GM19467 (cell line): ENCODE results near the gene PAPPA.

ENCODE experiments used
- ATAC-seq: cut with Tn5 transposase; IDR thresholded peaks from one replicate; pipeline ENCODE4 v1.9.1; 2021; ENCODE audit warnings: mild to moderate bottlenecking, moderate library complexity; ENCODE audit not compliant: unreplicated experiment

PAPPA gene

DNA sequence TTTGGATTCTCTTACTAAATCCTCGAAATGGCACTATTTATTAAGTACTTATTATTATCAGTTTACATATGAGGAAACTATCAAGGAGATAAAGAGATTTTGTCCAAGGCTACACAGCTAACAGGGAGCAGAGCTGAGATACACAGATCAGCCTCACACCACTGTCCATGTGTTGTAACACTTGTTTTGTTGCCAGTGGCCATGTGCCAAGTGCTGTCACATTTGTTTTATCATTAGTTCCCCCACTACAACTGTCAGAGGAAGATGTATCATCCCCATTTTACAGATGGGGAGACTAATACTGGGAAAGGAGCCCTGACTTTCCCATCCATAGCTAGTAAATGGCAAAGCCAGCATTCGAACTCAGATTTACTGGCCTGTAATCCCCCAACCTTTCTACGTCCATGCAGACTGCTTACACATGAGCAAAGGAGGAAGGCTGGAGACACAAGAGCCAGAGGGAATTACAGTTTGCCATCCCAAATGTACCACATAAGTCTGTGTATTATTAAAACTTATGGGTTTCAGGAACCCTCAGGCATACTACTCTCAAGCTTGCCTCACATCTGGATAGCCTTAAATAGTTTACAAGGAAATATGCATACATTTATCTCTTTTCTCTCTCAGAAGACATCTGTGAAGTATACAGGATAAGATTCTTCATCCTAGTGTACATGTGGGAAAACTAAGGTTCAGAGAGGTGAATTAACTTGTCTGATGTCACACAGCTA is 25.1 kb downstream of the PAPPA start:
- no peak for ATAC-seq

DNA sequence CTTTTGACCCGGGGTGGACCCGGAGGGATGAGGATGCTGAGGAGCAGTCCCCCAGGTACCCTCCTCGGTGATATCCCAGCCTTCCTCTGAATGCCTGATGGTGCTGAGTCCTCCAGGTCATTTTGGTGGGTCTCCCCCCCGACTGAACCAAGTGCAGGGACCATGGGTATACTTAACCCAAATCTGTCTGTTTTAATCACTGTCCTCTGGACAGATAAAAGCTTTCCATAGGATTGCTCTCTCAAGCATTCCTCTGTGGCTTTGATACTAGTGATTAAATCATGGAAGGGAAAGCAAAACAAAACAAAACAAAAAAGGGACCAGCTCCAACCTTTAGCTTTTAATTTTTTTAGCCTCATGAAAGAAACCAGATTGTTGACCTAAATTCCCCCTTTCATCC is 26.0 kb downstream of the PAPPA start:
- no peak for ATAC-seq

DNA sequence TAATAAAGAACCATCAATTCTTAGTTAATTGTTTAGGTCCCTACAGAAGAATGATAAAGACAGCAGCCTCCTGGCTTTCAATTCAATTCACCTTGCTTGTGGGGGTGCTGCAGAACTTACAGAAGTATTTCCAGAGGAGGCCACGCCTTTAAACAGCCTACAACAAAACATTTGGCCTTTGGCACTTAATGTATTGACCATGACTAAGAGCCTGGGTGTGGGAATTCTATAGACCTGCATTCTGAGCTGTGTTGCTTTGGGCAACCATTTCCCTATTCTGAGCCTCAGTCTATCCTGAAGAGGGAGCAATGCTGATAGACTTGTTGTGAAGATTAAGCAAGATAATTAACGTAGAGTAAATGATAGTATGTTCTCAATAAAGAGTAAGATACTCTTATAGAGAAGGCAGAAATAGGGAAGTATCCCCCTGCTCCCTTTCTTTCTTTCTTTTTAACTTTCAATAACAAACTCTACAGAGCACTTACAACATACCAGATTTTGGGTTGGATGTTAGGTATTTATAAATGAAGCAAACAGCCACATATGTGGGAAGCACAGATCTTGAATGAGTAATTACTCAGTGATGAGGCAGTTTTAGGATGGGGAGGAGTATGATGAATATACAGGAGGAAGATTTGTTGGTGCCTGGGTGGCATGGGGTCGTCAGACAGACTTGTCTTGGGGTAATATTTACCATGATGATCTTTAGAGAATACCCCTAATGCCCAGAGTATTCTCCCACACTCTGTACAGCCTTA is 28.4 kb downstream of the PAPPA start:
- no peak for ATAC-seq

DNA sequence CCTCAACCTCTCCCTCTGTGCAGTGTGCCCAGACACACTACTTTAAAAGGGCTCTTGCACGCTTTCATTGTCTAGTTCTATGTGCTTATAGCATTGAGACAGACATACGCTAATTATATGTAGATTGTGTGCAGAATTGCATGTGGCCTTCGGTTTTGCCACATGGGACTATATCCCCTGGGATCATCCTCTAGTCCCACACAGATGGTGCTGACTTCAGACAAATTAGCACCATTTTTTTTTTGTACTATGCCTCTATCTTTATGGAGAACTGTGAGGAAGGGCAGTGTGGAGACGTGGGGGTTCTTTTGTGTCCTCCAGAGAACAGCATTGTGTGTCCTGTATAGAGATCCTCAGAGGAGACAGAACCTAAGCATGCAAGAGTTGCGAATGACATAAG is 29.3 kb downstream of the PAPPA start:
- ATAC-seq = no peak

DNA sequence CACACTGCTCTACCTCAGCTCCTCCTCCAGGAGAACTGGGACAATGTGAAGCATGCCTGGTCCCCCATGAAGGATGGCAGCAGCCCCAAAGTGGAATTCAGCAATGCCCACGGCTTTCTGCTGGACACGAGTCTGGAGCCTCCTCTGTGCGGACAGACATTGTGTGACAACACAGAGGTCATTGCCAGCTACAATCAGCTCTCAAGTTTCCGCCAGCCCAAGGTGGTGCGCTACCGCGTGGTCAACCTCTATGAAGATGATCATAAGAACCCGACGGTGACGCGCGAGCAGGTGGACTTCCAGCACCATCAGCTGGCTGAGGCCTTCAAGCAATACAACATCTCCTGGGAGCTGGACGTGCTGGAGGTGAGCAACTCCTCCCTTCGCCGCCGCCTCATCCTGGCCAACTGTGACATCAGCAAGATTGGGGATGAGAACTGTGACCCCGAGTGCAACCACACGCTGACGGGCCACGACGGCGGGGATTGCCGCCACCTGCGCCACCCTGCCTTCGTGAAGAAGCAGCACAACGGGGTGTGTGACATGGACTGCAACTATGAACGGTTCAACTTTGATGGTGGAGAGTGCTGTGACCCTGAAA is 34.1 kb downstream of the PAPPA start:
- ATAC-seq = no peak

DNA sequence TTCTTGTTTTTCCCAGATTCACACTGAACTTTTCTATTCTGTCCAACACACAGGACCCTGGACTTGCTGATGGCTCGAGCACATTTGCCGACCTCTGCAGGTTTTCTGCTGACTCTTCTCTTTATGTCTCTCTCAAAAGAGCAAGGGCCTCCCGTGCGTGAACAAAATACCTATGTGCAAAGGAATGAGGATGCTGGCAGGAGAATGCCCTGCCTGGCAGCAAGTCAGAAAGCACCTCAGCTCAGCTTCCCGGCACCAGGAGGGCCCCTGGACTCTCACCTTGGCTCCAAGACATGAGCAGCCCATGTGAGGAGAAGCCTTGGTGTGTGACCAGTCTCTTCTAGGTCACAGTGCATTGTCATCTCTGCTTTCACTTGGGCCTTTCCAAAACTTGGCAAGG is 36.1 kb downstream of the PAPPA start:
- no peak for ATAC-seq

DNA sequence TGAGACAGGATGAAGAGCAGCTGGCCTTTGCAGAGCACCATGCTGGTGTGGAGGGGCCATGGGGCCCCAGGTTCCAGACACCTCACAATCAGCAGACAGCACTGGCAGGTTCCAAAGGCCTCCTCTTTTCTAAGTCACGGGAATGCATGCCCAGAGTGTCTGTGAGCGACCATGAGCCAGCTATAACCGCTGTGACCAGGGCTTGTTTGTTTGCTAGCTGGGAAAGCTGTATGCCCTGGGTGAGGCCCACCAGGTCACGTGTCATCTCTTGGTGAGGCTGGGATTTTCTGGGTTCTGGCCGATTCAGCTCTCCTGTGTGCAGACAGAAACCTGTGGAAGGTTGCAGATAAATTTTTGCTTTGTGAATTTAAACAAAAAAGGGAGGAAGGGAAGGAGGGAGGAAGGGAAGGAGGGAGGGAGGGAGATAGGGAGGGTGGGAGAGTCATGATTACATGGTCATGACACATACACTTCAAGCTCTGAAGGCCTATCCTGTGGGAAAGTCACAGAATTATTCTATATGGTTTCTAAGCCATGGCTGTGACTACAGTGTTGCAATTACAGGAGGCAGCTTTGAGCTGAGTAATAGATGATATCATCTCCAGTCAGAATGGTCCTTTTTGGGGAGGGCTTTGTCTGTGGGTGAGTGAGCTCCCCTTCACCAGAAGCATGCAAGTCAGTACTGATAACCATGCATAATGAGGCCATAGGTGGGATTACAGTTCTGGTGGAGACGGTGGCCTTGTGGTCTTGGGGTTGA is 37.2 kb downstream of the PAPPA start:
- ATAC-seq = no peak

DNA sequence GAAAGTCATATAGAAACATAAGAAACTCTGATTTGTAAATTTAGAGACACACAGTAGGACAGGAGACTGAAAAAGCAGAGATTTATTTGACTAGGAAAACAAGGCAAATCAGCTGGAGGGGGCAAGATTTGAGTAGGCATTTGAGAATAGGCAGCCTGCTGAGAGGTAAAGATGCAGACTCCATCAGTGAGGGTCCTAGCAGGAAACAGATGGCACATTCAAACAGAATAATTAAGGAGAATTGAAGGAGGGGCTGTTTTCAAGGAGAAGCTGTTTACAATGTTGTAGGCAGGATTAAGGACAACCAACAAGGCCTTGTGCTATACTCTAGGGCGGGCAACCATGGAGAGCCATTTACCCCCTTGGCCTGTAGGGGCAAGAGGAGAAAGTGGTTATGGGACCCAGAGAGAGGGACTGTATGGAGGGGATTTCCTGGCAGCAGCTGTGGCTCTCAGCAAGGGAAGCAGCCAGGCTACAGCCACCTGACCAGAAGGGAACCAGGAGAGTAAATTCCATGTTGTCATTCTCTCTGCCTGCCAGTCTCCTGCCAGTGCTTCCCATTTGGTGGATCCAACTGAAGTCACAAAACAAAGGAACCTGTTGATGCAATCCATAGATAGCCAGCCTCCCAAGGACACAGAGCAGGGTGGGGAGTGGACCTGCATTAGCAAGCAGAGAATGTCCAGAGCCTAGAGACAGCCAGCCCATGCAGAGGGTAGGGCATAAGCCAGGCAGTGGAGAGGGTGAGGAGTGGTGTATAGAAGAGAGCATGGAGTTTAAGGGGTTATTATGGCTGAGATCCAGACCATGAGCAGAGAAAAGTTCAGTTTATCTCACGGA is 38.2 kb downstream of the PAPPA start:
- ATAC-seq = no peak

DNA sequence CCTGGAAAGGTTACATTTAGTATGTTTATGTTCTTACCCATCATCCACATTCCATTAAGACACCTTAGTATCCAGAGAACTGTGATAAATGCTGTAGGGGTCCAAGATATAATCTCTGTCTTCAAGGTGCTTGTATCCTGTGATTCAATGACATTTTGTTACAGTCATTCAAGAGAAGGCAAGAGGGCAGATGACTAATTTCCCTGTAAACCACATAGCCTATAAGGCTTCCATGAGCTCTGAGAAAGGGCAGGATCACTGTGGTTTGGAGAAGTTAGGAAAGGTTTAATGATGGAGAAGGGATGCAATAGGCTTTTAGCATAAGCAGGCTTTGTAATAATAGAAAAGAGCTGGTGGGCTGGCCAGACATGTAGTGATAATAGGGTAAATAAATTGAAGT is 40.0 kb downstream of the PAPPA start:
- no peak for ATAC-seq

DNA sequence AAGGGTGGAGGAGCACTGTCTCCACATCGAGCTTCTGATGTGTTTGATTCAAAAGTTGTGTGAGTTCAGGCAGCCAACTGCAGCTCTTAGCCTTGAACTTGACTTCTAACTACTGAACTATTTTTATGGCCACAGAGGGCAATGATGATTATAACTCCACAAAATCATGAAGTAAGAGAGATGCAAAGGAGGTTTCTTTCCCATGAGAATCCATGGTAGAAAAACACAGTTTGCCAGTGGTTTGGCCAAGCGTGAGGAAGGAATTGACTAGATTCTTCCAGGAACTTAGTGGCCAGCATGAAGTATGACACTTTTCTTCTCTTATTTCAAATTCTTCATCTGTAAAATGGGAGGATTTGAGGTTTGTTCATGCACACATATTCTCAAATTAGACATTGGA is 43.2 kb downstream of the PAPPA start:
- no peak for ATAC-seq

DNA sequence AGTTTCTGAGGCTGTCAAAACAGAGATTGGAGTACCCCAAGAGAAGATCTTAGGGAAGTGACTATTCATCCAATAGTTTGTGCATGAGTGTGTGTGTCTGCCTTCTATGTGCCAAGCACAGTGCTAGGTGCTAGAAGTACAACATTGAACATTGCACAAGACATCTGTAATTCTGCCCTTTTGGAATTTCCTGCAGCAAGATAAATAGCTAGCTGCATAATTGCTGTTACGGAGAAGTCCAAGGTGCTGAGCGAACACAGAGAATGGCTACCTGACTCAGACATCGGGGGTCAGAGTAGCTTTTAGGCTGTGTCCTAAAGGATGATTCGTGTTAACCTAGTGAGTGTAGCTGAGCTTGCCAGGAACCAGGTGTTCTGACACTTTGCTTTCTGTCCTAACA is 44.8 kb downstream of the PAPPA start:
- ATAC-seq = no peak

DNA sequence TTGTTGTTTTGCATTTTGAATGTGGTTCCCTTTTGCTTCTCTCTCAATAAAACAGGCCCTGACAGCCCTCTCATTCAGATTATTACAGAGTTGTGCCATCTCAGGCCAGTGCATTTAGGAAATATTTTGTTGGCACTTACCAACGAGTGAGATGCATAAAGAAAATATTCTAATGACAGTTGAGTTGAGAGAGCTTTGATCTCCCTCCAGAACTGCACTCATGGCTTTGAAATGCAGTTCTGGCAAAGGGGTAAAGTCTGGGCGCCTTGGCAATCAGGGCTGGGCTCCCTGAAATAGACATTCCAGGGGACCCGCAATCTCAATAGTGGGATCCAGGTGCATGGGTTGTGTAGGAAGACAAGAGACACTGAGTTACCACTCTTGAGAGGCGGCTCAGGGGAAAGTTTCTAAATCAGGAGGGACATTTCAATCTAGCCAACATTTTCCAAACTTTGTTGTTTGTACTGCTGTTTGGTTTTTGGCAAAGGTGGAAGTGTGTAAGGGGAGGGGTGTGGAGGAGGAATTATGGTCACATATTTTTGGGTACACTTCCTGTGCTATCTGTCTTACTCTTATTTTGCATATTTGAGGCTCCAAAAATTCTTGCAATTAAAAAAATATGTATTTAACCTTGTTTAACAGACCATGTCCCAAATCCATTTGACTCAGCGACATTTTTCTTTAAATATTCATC is 48.8 kb downstream of the PAPPA start:
- no peak for ATAC-seq

DNA sequence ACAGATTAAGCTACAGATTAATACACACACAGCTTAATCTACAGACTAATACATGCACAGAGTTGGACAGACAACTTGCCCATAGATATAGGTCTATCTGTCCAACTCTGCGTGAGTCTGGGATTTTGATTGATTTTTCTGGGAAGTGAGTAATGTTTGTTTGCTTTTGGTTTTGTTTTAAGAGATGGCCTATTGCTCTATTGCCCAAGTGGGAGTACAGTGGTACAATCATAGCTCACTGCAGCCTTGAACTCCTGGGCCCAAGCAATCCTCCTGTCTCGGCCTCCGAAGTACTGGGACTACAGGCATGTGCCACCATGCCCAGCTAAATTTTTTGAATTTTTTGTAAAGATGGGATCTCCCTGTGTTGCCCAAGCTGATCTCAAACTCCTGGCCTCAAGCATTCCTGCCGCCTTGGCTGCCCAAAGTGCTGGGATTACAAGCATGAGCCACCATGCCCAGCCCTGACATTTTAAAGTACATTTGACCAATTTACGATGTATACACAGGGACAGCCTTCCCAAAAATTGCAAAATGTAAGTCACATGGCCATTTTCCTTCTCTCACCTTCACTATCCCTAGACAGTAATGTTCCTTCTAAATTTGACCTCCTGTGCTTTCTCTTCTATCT is 50.8 kb downstream of the PAPPA start:
- no peak for ATAC-seq

DNA sequence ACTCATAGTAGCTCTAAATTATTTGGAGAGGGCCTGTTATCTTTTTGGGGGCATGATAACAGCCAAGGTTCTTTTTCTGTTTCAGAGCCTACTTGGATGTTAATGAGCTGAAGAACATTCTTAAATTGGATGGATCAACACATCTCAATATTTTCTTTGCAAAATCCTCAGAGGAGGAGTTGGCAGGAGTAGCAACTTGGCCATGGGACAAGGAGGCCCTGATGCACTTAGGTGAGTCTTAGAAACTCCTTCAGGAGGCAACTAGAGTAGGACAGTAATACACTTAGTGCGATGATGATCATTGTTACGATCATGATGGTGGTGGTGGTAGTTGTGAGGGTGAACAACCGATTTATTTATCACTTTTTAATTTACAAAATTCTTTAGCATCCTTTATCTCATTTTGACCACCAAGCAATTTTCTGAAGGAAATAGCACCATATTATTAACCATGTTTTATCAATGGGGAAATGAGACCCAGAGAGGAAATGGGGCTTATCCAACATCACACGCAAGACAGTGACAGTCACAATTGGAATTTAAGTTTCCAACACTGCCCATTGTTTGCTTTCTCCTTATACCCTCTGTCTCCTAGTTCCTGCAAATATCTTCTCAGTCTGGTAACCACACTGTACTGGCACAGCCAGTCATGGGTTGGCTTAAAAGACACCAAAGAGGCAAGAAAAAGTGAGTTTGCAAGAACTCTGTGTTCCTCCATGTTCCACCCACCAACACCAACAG is 54.0 kb downstream of the PAPPA start:
- ATAC-seq = no peak

DNA sequence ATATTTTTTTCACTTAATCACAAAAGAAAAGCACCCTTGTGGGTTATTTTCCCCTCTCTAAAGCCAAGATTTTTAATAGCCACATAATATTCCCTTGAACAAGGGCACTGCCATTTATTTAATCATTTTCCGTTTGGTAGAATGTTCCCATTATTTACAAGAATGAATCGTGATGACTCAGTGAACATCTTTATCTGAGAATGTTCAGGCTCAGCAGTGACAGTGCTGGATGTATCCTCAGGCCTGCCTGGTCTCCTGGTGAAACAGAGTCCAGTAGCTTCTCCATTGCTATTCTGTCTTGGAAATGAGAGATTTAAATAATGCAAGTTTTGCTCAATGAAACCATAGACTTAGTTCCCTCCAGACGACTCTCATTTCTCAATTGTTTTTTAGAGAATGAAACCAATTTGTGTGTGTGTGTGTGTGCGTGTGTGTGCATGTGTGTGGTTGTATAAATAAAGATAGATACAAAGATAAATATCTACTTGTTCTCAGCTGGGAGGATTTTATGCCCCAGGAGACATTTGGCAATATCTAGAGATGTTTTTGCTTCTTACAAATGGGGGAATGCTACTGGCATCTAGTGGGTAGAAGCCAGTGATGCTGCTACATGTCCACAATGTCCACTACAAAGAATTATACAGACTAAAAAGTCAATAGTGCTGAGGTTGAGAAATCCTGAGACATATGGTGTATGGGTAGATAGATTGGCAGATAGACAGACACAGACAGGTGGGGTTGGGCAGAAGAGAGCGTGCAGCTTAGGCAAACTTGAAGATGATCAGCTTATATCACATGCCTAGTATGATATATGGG is 55.0 kb downstream of the PAPPA start:
- ATAC-seq = no peak

DNA sequence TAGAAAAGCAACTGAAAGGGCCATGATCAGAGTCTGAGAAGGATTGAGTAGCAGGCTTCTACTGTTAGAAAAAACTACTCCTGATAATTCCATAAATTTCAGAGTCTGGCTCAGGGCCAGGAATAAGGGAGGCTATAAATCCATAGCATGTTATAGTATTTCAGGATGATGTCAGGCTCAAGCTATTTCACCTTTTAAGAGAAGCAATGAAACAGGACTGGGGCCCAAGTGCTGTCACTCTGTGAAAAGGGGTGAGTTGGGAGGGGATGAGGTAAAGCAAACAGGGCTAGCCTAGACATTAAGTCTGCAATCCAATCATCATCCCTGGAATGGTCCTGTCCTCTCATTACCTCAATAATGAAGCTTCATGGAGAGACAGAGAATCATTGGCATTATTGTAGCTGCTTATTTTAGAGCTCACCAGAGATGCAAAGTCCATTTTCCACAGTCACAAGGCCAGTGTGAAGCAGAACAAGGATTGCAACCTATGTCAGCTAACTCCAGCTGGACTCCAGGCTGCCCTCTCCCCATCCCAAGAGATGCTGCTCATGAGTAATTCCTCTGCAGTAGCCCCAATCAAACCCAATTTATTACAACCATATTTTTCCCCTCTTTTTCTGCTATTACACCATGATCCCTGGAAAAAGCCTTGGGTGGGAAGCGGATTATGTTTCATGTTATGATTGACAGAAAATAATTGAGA is 56.0 kb downstream of the PAPPA start:
- no peak for ATAC-seq

DNA sequence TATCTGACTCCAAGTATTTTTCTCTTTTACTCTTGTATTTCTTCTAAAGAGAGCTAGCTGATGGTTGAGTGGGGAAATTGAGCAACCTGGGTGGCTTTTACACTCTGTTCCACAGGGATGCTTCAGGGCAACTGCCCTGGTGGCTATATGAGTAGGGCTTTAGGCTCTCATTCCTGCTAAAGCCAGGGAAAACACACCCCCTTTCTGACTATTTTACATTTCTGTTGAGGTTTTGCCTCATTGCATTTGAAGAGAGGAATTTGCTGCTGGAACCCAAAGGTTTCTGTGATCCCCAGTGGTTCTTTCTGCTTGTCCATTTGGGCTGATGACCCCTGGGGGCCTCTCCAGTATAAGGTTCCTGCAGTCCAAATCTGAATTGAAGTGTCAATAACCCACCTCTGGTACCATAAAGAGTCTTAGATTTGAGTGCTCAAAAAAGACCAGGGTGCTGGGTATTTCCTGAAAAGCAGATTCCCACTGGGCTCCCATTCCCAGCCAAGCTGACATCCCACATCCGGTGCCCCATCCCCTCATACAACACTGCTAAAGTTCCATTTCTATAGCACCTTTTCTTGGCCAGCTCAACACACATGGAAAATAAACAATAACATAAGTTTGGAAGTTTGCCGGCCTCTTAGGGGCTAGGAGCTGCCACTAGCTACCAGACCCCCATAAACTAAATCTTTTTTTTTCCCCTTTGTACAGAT is 59.5 kb downstream of the PAPPA start:
- no peak for ATAC-seq
